Endothelial cell of umbilical vein (primary cell): ENCODE measurements around the gene PNPLA6. TPM values are rescaled to one million over a fixed set of nuclear protein-coding genes. Genes with fewer than 3 reads are reported as not detected.

Source experiments
- BruUV-seq: library from RNA; stranded (reverse); fragments of 400-500 nt; replicated peaks from 2 replicates; lab custom pipeline; 2021; lab: Mats Ljungman, UMichigan
- CTCF ChIA-PET: fragments of 300-600, 350-600 bp; sonication (Branson Sonifier 250); formaldehyde crosslinking; loops from one replicate; lab custom pipeline; 2021; ENCODE audit warnings: antibody characterized with exemption, inconsistent platforms; lab: Charles Lee
- POLR2A ChIA-PET: fragments of 300-600, 350-600 bp; sonication (Branson Sonifier 250); formaldehyde crosslinking; loops from one replicate; lab custom pipeline; 2021; ENCODE audit warnings: antibody characterized with exemption, inconsistent platforms; lab: Charles Lee
- DNase-seq: peaks from one replicate; pipeline ENCODE4 v3.0.0-alpha.2; 2011; ENCODE audit warnings: low read depth, low spot score
- FAIRE-seq: peaks from 2 replicates; lab custom pipeline; 2011; peaks lifted over from hg19 to GRCh38; lab: Jason Lieb, UNC
- H2AFZ ChIP-seq: 2 replicates; pipeline ENCODE4 v1.6.0; 2012; ENCODE audit warnings: low read depth, low read length, control low read depth, inconsistent platforms
- H3K27ac ChIP-seq: 2 replicates; pipeline ENCODE4 v1.5.1; 2011; ENCODE audit warnings: low read depth, mild to moderate bottlenecking, control low read depth, low read length, moderate library complexity; ENCODE audit not compliant: insufficient read depth
- H3K27me3 ChIP-seq, 2 experiments: 2 replicates each; pipeline versions ENCODE4 v1.6.0 to v1.6.1; 2011; ENCODE audit warnings: low read length in 2 of 2, mixed read lengths in 1 of 2; ENCODE audit not compliant: control insufficient read depth in 2 of 2, insufficient read depth in 2 of 2
- H3K36me3 ChIP-seq, 2 experiments: 2 replicates in 1 of 2; 3 replicates in 1 of 2; pipeline ENCODE4 v1.5.1; 2011; ENCODE audit warnings: low read length in 2 of 2, mild to moderate bottlenecking in 1 of 2, moderate library complexity in 1 of 2; ENCODE audit not compliant: control insufficient read depth in 2 of 2, insufficient read depth in 2 of 2; ENCODE audit errors: extremely low read depth in 1 of 2
- H3K4me1 ChIP-seq: 3 replicates; pipeline ENCODE4 v1.5.1; 2011; ENCODE audit warnings: mild to moderate bottlenecking, low read length; ENCODE audit not compliant: control insufficient read depth, insufficient read depth; ENCODE audit errors: extremely low read depth
- H3K4me2 ChIP-seq: 2 replicates; pipeline ENCODE4 v1.6.1; 2011; ENCODE audit warnings: low read length, control low read depth, mixed read lengths; ENCODE audit not compliant: insufficient read depth
- H3K4me3 ChIP-seq, 3 experiments: fragments of 200-600 bp in 1 of 3; sonication (generic), shearing (Covaris generic) in 1 of 3; replicated peaks in 1 of 3; 2 replicates each; pipeline ENCODE4 v1.5.1; 2011 to 2016; ENCODE audit warnings: control low read depth in 3 of 3, low read length in 3 of 3, mild to moderate bottlenecking in 2 of 3, inconsistent platforms in 1 of 3, low read depth in 1 of 3, moderate library complexity in 1 of 3; ENCODE audit not compliant: insufficient read depth in 1 of 3
- H3K79me2 ChIP-seq: 2 replicates; pipeline ENCODE4 v1.6.0; 2012; ENCODE audit warnings: low read length, inconsistent platforms; ENCODE audit not compliant: control insufficient read depth, insufficient read depth
- H3K9ac ChIP-seq: replicated peaks from 2 replicates; pipeline ENCODE3; 2011; ENCODE audit warnings: low read length, control low read depth; ENCODE audit not compliant: insufficient read depth; ENCODE audit errors: extremely low read depth
- H3K9me1 ChIP-seq: replicated peaks from 3 replicates; pipeline ENCODE4 v1.6.0; 2011; ENCODE audit warnings: mild to moderate bottlenecking, low read length; ENCODE audit not compliant: control insufficient read depth, insufficient read depth; ENCODE audit errors: extremely low read depth
- H3K9me3 ChIP-seq: replicated peaks from 2 replicates; pipeline ENCODE4 v1.5.1; 2012; ENCODE audit warnings: low read length, inconsistent platforms; ENCODE audit not compliant: control insufficient read depth, insufficient read depth
- H4K20me1 ChIP-seq: replicated peaks from 2 replicates; pipeline ENCODE3; 2011; ENCODE audit warnings: mild to moderate bottlenecking, low read length; ENCODE audit not compliant: control insufficient read depth, insufficient read depth; ENCODE audit errors: extremely low read depth
- GATA2 ChIP-seq: IDR thresholded peaks from 2 replicates; pipeline ENCODE4 v1.7.0; 2011; ENCODE audit warnings: low read depth, mild to moderate bottlenecking, moderate library complexity, mixed read lengths, low read length; ENCODE audit not compliant: insufficient read length, insufficient read depth
- JUN ChIP-seq: IDR thresholded peaks from 2 replicates; pipeline ENCODE4 v1.6.1; 2011; ENCODE audit warnings: borderline replicate concordance, low read depth; ENCODE audit not compliant: insufficient read length, insufficient read depth
- MAX ChIP-seq: IDR thresholded peaks from 2 replicates; pipeline ENCODE4 v1.6.1; 2011; ENCODE audit not compliant: insufficient read depth, insufficient read length
- MYC ChIP-seq: IDR thresholded peaks from one replicate; pipeline ENCODE4 v1.6.1; 2011; ENCODE audit warnings: mild to moderate bottlenecking, low read depth, low read length
- POLR2AphosphoS5 ChIP-seq: IDR thresholded peaks from 2 replicates; pipeline ENCODE4 v1.6.1; 2012; ENCODE audit warnings: low read depth, mild to moderate bottlenecking, control low read depth, low read length, moderate library complexity; ENCODE audit not compliant: insufficient read depth
- dilution Hi-C: fragments of 300-500 bp; cut with MboI; formaldehyde crosslinking; loops from one replicate; pipeline ENCODE4 v1.15.0; 2019; ENCODE audit warnings: low sequenced_read_pairs; ENCODE audit not compliant: extremely low pct_ligation_motif_present
- intact Hi-C: fragments of 100-400 bp; cut with micrococcal nuclease; formaldehyde crosslinking; loops from one replicate; pipeline ENCODE4 v1.10.0; 2022
- polyA plus RNA-seq, 4 experiments: library from polyadenylated mRNA; depleted of rRNA in 3 of 4; stranded (reverse) in 3 of 4; unstranded in 1 of 4; fragments of >200 nt; gene quantifications; 2 replicates each; pipeline versions ENCODE4 v1.2.1 to v1.2.3, GENCODE V29; 2011 to 2012; ENCODE audit warnings: missing spikeins in 1 of 4
- total RNA-seq: library from RNA; stranded (reverse); gene quantifications from 2 replicates; pipeline ENCODE4 v1.2.3, GENCODE V29; 2021

The PNPLA6 gene
- total and polyA plus RNA-seq, 2 donors (not counting 3 experiments of a cell fraction or from before 2014, with no cell fraction given) = 106 to 164 TPM

- Histone ChIP-seq H3K4me1 (no peaks in the 10 kb centered on the region), H3K4me3 (no peak overlapping the region), H3K27me3 (peaks cover 0 to 3% of the 10 kb centered on the region in 2 experiments), H3K9ac (no peak overlapping the region), H2AFZ (no peak overlapping the region), H4K20me1 (no peaks in the 10 kb centered on the region), H3K79me2 (no peaks in the 10 kb centered on the region), H3K36me3 (no peaks in the 10 kb centered on the region), H3K27ac (no peak overlapping the region), H3K9me1 (no peaks in the 10 kb centered on the region), H3K9me3 (no peaks in the 10 kb centered on the region), H3K4me2 (no peak overlapping the region)
- BruUV-seq = no TSS peak
- no peak for DNase-seq
- ChIA-PET CTCF (interaction anchor here (2.4 kb wide), 1 partner anchor 12 kb away, joined by 9 read pairs; a partner anchor contains a TSS), POLR2A (no interaction called here)
- intact Hi-C loops = no loop called here
- FAIRE-seq = no peak
- dilution Hi-C loops = no loop called here
- TF ChIP-seq MAX (no peak), MYC (no peak), JUN (no peak), GATA2 (no peak), POLR2AphosphoS5 (no peak)
Measured at GRCh38 chr19:7509625-7510024, 25.9 kb upstream of the PNPLA6 start.

DNA sequence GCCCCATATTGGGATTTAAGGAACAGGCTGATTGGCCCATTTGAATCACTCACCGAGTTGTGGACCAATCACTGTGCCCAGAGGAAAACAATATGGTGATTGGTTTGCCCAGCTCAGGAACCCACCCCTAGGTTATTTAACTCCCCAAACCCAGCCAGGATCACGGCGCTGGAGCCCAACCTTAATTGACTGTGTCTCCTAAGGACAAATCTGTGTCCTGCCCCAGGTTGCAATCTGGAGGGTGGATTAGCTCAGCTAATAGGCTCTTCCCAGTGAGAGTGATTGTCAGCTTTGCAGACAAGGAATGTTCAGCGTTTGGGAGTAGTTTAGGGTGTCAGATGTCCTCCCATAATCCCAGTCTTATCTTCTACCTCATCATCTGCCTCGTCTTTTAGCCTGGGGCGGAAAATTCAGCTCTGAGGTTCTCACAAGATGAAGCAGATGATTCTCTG lies 23.1 kb upstream of the PNPLA6 start:
- no peak overlapping the region for H2AFZ ChIP-seq
- no peaks in the 10 kb centered on the region for H4K20me1 ChIP-seq
- H3K4me2 ChIP-seq = no peak overlapping the region
- no peaks in the 10 kb centered on the region for H3K36me3 ChIP-seq
- H3K9ac ChIP-seq = no peak overlapping the region
- peaks cover 0 to 3% of the 10 kb centered on the region in 2 experiments for H3K27me3 ChIP-seq
- no peaks in the 10 kb centered on the region for H3K9me3 ChIP-seq
- CTCF ChIA-PET = interaction anchor here (0.8 to 1.4 kb wide), 2 partner anchors 14 to 16 kb away, joined by 3 to 6 read pairs; a partner anchor contains a TSS
- peaks cover 4% of the 10 kb centered on the region for H3K79me2 ChIP-seq
- FAIRE-seq (no peak), DNase-seq (no peak)
- no peak overlapping the region for H3K27ac ChIP-seq
- intact Hi-C loops (no loop called here), dilution Hi-C loops (no loop called here)
- POLR2A ChIA-PET = interaction anchor here (0.6 kb wide), 1 partner anchor 11 kb away, joined by 3 read pairs; no protein-coding TSS in a partner anchor
- no peaks in the 10 kb centered on the region for H3K9me1 ChIP-seq
- BruUV-seq = no TSS peak
- no peak for TF ChIP-seq POLR2AphosphoS5
- TF ChIP-seq GATA2 = no peak
- TF ChIP-seq MAX = no peak
- no peak for TF ChIP-seq JUN
- H3K4me1 ChIP-seq = peaks cover 12% of the 10 kb centered on the region
- no peak overlapping the region for H3K4me3 ChIP-seq
